ENCODE results near the gene DCAF12L2.
"Not testable (repeated sequence)": the region's sequence is repeated elsewhere in the genome, so short reads cannot be mapped to it uniquely, and the experiment has no call there.

The DCAF12L2 gene

DNA sequence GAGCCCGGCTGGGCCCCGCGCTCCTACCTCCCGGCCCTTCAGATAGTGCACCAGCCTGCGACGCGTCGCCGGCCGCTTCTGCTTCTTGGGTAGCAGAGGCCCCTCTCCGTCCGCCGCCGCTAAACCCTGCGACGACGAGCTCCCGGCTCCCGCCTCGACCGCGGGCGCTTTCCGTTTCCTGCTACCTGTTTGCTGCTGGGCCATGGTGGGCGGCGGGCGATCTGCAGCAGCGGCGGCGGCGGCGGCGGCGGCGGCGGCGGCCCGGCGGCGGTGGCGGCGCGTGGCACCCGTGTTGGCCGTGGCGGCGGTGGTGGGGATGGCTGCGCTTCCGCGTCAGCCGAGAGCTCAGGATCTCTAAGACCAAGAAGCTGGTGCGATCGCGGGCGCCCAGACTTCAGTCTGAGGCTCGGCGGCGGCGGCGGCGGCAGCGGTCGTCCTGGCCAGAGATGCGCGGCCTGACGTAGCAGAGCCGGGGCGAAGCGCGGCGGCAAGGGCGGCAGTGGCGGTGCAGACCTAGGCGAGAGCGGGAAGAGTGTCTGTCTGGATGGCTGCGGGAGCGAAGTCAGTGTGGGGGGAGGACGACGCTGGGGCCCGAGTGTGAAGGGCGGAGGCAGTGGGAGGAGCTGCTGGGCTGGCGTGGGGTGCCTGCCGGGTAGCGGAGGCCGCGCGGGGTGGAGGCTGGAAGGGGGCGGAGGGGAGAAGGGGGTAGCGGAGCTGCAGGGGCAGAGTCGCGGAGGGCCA is at the start of gene DCAF12L2:
DCAF12L2 (minus strand) TSS at position 569 of the 741 bp plus-strand sequence; CDS start at position 204, 365 bp downstream.
- no peak for DNase-seq

DNA sequence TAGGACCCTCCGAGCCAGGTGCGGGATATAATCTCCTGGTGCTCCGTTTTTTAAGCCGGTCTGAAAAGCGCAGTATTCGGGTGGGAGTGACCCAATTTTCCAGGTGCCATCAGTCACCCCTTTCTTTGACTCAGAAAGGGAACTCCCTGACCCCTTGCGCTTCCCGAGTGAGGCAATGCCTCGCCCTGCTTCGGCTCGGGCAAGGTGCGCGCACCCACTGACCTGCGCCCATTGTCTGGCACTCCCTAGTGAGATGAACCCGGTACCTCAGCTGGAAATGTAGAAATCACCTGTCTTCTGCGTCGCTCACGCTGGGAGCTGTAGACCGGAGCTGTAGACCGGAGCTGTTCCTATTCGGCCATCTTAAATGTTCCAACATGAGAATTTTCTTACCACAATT is 24.8 kb upstream of the DCAF12L2 start:
- DNase-seq = not testable (repeated sequence)

DNA sequence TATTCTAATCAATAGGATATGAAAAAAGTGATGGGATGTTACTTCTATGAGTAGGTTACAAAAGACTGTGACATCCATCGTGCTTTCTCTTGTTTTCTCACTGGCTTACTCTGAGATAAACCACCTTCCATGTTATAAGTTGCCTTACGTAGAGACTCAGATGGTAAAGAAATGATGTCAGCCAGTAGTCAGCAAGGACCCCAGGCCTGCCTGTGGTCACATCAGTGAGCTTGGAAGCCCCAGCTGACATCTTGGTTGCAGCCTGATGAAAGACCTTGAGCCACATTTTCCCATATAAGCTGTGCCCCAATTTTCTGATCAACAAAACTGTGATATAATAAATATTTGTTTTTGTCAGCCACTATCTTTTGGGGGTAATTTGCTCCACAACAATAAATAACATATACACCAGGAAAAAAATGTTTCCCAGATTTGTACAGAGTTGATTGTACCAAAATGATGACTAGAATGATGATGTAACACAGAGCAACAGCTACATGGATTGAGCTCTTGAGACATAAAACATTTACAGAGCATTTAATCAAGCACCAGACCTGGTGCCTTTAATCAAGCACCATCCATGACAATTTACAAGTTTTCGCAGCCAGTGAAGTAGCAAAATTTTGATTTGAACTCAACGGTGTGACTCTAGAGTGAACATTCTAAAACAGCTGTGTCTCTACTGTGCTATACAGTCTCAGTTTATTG is 11.2 kb upstream of the DCAF12L2 start:
- DNase-seq = no peak

DNA sequence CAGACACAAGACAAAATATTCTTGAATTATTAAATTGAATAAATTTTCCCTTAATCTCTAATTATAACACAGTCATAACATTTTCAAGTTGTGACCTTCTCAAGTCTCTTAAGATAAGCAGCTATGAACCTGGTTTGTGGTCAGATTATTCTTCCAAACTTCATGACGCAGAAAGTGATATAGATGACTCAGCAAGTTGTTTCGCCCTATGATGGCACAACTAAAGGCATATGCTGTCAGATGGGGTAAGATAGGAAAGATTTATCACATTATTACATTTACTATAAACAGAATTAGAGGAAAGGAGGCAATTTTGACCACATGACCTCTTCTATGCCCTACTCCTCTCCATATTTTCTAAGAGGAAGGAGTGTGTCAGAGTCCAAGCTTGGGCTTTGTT is 4.6 kb upstream of the DCAF12L2 start:
- no peak for DNase-seq

DNA sequence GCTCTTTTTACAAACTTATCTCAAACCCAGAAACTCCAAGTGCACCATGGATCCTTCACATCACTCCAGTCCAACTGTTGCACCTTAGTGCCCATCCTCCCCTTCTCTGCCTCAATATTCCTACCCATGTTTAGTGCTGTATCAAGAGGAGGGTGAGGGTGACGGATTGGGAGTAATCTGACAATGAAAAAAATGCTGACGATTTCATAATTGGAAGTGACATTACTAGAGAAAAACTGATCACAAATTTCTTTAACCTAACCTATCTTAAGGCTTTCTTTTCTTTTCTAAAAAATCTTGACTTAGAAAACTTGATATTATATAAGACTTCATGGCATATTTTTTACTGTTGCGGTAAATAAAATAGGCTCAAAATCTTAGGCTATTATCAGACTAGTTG is 1.5 kb upstream of the DCAF12L2 start:
- DNase-seq = no peak

DNA sequence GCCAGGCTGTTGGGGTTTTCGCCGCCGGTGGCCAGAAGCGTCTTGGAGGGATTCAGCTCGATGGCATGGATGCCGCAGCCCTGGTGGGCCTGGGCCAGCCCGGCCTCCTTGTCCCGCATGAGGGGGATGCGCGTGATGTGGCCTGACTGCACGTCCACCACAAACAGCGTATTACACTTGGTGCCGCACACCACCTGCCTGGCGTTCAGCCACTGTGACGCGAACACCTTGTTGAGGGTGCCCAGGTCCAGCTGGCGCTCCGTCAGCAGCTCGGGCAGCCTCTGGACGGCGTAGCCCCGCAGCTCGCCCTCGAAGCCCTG is 728 bp downstream of the DCAF12L2 start:
- no peak for DNase-seq

DNA sequence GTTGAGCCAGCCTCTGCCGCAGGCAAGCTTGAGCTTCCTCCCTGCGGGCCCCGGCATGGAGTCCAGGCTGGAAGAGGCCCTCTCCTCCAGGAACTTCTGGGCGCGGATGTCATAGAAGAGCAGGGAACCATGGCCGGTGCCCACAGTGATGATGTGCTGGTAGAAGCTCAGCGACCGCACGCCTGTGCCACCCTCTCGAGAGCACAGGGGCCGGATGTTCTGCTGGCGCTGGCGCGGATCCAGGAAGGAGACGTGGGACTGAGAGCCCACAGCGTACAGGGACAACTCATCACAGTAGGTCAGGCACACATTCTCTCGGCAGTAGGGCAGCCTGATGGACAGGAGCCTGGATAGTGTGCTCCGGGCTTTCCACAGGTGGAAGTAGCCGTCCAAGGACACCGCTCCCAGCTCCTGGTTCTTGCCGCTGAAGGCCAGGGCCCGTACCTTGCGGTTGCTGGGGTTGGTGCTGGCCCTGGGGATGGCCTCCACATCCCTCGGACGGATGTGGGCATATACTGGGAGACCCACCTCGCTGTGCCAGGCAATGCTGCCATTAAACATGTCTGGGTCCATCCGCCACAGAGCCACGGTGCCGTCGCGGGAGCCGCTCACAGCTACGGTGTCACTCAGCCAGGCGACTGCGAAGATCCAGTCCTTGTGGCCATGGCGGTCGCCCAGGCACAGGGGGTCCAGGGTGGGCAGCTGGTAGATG is 1.2 kb downstream of the DCAF12L2 start:
- no peak for DNase-seq

DNA sequence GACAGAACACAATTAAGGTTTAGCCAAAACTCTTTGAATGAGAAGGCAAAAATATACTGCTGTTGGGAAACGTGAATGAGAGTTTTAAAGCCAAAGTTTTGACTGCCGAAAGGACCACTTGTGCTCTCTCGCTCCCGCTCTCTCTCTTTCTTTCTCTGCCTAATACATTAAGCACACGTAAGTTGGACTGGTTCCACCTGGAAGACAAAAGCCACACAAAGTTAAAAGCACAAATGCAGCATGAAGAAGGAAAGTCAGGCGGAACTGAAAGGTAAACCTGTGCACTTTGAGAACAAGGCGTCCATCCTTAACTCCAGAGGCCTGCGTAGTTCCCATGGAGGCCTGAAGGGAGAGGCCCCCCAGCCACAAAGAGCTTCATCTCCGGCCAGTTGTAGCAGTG is 1.9 kb downstream of the DCAF12L2 start:
- no peak for DNase-seq

DNA sequence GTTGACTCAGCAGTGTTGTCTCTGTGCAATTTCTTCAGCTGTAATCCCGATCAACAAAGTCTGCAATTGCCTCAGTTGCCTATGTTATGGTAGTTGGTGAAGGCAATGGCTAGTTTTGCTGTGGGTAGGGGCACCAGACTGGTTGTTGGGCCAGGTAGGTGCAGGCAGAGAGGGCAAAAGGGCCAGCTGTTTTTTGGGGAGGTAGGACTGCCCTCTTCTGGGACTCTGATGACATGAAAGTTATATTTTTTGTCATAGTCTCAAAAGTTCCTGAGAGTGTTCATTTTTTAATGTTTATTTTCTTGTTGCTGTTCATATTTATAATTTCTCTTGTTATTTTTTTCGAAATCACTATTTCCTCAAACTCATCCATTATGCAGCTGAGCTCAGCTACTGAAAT is 25.1 kb downstream of the DCAF12L2 start:
- no peak for DNase-seq

DNA sequence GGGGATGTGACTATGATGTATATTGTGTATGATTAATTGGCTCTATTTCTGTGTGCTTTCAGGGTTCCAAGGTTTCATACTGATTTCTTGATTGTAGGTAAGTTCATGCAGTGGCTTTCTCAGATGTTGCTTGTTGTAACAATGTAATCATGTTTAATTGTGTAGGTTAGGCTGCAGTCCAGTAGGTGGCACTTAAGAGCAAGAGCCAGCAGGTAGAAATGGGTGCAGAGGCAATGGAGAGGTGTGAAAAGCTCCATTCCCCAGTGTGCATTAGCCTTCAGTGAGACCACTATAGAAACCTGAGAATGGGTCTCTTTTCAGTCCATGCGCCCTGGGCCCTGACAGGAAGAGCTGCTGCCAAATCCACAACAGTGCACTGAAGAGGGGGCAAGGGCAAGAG is 28.2 kb downstream of the DCAF12L2 start:
- DNase-seq = no peak

DNA sequence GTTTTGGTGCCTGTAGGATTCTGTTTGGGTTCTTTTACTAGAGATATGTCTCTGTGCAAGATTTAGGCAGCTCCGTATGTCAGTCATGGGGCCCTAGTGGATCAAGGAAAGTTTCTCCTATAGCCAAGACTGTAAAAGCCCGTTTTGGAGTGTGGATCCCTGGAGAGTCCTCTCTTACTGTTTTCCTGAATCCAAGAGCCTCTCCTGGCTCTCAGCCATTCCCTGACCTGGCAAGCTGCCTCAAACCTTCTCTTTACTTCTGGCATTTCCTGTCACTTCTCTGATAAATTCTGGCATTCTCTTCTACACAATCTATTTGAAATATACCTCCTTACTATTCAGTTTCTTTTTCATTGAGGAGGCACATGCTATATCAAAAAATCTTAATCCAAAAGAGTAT is 41.4 kb downstream of the DCAF12L2 start:
- no peak for DNase-seq
